Raji (cell line): ENCODE measurements around the gene DAB2IP.

Experiments used
- POLR2A ChIP-seq: IDR thresholded peaks from 2 replicates; pipeline ENCODE4 v1.6.1; 2011; ENCODE audit warnings: low read depth, low read length, control low read depth; ENCODE audit not compliant: insufficient read depth

DAB2IP gene

GRCh38 chr9:121767171-121767769 is 115.8 kb downstream of the DAB2IP start:
- TF ChIP-seq POLR2A = no peak

GRCh38 chr9:121768416-121769015 is 117.1 kb downstream of the DAB2IP start:
- TF ChIP-seq POLR2A = no peak

- no peak for TF ChIP-seq POLR2A
These were observed 118.5 kb downstream of the DAB2IP start for GRCh38 chr9:121769939-121770338.

- no peak for TF ChIP-seq POLR2A
These were observed 119.2 kb downstream of the DAB2IP start for GRCh38 chr9:121770415-121771273.

GRCh38 chr9:121771418-121771817 is 120.0 kb downstream of the DAB2IP start:
- no peak for TF ChIP-seq POLR2A

GRCh38 chr9:121771851-121772599 is 120.6 kb downstream of the DAB2IP start:
- no peak for TF ChIP-seq POLR2A

- no peak for TF ChIP-seq POLR2A
These were observed 121.3 kb downstream of the DAB2IP start for GRCh38 chr9:121772600-121773285.

GRCh38 chr9:121773286-121773953 is 122.0 kb downstream of the DAB2IP start:
- TF ChIP-seq POLR2A = no peak

- TF ChIP-seq POLR2A = no peak
These were observed 122.7 kb downstream of the DAB2IP start for GRCh38 chr9:121773954-121774714.

- no peak for TF ChIP-seq POLR2A
These were observed 123.5 kb downstream of the DAB2IP start for GRCh38 chr9:121774715-121775613.

GRCh38 chr9:121776001-121776738 is 124.7 kb downstream of the DAB2IP start:
- no peak for TF ChIP-seq POLR2A
